GM10847 (cell line): ENCODE data around the gene KCNH6.

Experiments
- POLR2A ChIP-seq: IDR thresholded peaks from 2 replicates; pipeline ENCODE4 v1.6.1; 2011; ENCODE audit not compliant: insufficient read length; ENCODE audit errors: extremely low read depth

The KCNH6 gene

GRCh38 chr17:63483038-63483437 is 40.1 kb upstream of the KCNH6 start:
- TF ChIP-seq POLR2A, result no peak

- TF ChIP-seq POLR2A, result no peak
These were observed 39.2 kb upstream of the KCNH6 start for GRCh38 chr17:63483655-63484575.

- no peak for TF ChIP-seq POLR2A
These were observed 36.7 kb upstream of the KCNH6 start for GRCh38 chr17:63486317-63487013.

DNA sequence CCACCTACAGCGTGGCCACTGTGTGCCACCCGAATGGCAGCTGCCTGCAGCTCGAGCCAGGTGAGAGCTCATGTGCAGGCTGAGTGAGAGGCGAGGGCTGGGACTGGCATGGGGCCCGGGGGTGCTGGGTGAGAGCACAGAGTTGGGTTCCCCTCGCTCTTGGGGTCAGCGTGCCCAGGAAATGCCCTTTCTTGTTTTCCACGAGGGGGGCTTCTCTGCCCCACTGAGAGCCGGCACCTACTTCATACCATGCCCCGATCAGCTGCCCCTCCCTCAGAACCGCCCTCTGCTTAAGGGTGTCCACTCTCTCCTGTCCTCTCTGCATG is 36.2 kb upstream of the KCNH6 start:
- TF ChIP-seq POLR2A, result no peak

DNA sequence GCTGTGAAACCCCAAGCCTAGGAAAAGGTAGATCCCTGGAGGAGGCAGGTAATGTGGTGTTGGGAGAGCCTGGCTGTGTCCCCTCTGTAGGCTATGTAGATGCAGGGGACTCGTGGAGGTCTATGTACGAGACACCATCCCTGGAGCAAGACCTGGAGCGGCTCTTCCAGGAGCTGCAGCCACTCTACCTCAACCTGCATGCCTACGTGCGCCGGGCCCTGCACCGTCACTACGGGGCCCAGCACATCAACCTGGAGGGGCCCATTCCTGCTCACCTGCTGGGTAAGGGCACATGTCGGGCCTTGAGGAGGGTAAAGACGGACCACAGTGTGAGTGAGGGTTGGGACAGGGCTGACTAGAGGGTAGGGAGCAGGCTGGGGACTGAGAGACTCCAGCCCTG is 34.3 kb upstream of the KCNH6 start:
- no peak for TF ChIP-seq POLR2A

GRCh38 chr17:63489291-63489690 is 33.9 kb upstream of the KCNH6 start:
- no peak for TF ChIP-seq POLR2A

DNA sequence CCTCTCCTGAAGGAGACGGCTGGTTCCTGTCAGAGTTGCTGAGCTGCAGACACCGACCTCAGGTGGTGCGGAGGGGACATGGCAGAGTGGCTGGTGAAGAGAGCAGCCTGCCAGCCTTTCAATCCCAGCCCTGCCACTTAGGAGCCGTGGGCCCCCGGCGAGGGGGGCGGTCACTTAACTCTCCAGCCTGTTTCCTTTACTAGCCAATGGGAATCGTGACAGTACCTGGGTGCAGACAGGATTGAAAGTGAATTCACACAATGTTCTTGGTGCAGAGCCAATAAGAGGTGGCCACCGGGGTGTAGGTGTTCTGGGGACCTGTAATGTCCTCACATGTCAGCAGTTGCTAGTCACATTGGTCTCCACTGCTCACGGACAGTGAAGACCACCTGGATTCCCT is 32.8 kb upstream of the KCNH6 start:
- TF ChIP-seq POLR2A, result no peak

GRCh38 chr17:63490858-63491400 is 32.2 kb upstream of the KCNH6 start:
- no peak for TF ChIP-seq POLR2A

DNA sequence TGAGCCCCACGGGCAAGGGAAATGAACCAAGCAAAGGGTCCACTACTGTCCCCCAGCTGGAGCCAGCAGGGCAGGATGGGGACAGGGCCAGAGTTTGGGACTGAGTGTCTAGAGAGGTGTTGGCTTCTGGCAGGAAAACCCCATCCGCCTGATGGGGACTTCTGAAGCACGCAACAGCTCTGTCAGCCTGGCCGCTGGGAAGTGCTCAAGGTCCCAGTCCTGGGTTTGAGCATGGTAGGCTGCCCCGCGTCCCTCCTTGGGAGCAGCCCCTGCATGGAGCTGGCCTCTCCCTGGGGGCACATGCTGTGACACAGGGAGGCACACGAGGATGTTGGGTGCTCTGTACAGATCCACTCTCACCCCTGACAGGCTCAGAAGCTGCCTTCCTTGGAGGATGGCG is 31.7 kb upstream of the KCNH6 start:
- TF ChIP-seq POLR2A, result no peak

GRCh38 chr17:63491977-63492618 is 31.1 kb upstream of the KCNH6 start:
- no peak for TF ChIP-seq POLR2A

DNA sequence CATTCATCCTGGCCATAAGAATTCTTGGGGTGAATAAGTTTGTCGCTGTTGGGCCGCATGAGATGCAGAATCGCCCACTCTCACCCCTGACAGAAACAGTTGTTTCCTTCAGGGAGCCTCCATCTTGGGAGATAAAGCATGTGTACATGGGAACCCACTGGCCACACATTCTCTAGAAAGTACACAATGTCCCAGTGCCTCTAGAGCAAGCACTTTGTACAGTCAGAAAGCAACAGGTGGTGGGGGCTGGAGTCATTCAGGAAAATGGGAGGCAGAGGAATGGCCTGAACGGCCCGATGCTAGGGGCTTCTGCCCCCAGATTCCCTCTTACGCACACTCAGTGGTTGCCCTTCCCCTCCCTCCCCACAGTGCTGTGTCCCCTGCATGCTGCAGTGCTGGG is 30.2 kb upstream of the KCNH6 start:
- TF ChIP-seq POLR2A, result no peak

DNA sequence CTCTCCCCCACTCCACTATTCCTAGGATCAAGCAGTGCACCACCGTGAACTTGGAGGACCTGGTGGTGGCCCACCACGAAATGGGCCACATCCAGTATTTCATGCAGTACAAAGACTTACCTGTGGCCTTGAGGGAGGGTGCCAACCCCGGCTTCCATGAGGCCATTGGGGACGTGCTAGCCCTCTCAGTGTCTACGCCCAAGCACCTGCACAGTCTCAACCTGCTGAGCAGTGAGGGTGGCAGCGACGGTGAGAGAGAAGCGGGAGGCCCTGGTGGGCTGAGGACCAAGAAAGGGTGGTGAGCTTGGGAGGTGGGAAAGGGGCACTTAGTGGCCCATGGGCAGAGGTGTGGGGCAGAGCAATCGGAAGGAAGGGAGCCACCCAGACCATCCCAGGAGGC is 29.7 kb upstream of the KCNH6 start:
- TF ChIP-seq POLR2A, result no peak

- no peak for TF ChIP-seq POLR2A
These were observed 28.7 kb upstream of the KCNH6 start for GRCh38 chr17:63494300-63494928.

DNA sequence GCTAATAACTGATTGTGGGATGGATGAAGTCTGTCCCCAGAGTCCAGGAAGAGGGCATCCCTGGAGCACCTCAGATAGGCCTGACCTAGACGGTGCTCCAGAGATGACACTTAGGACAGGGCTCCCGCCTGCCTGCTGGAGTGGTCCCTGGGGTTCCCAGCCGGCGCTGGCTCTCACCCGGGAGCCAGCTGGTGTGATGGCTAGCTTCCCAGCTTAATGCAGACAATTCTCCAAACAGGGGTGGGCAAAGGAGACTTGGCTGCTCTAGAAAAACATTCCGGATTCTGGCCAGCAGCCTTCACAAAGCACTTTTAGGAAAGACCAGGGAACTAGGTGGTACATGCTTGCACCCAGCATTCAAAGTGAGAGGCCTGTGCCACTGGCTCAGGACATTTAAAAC is 27.7 kb upstream of the KCNH6 start:
- TF ChIP-seq POLR2A, result no peak

DNA sequence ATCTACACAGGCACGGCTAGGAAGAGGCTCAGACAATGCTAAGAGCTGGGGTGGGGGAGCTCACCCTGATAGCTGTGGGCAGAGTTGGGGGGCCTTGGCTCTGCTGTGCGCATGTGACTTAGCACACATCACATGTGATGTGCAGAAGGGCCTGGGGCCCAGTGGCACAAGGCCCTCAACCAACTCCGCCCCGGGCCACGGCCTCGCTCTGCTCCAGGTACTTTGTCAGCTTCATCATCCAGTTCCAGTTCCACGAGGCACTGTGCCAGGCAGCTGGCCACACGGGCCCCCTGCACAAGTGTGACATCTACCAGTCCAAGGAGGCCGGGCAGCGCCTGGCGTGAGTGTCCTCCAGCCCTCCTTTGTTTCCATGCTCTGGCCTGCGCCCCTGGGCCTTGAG is 27.0 kb upstream of the KCNH6 start:
- TF ChIP-seq POLR2A, result no peak

- TF ChIP-seq POLR2A, result no peak
These were observed 26.3 kb upstream of the KCNH6 start for GRCh38 chr17:63496663-63497400.
